A549 (cell line): ENCODE results near the gene SPAG5. TPM values are rescaled to one million over a fixed set of nuclear protein-coding genes. Genes with fewer than 3 reads are reported as not detected.

Experiments used
- ATAC-seq, 2 experiments: fragments of 200-7000 bp in 1 of 2; fragments of >200 bp in 1 of 2; cut with Nextera tagmentation in 1 of 2; cut with Tn5 transposase in 1 of 2; 3 replicates each; pipeline versions ENCODE4 v1.8.0 to v1.9.1; 2018 to 2020; ENCODE audit warnings: mild to moderate bottlenecking in 1 of 2, moderate library complexity in 1 of 2
- CTCF ChIA-PET: fragments of 300-600 bp; sonication (Branson Sonifier 250); formaldehyde crosslinking; extraction: SDS; loops from one replicate; lab custom pipeline; 2021; ENCODE audit warnings: antibody characterized with exemption, inconsistent platforms; lab: Yijun Ruan, JAX
- POLR2A ChIA-PET: fragments of 350-600 bp; formaldehyde crosslinking; extraction: SDS; loops from one replicate; lab custom pipeline; 2021; ENCODE audit warnings: antibody characterized with exemption, inconsistent platforms; lab: Yijun Ruan, JAX
- DNase-seq, 2 experiments: peaks; one replicate each; pipeline versions ENCODE4 v3.0.0 to v3.0.0-alpha.2; 2011 to 2016; ENCODE audit warnings: low read depth in 1 of 2, low spot score in 1 of 2
- FAIRE-seq: peaks from 2 replicates; lab custom pipeline; 2011; peaks lifted over from hg19 to GRCh38; lab: Jason Lieb, UNC
- H3K27ac ChIP-seq, 2 experiments: fragments of >200 bp; sonication (Bioruptor Twin); formaldehyde crosslinking; 3 replicates each; pipeline ENCODE4 v1.5.1; 2016 to 2017
- H3K4me1 ChIP-seq: fragments of >200 bp; sonication (Bioruptor Twin); formaldehyde crosslinking; 3 replicates; pipeline ENCODE4 v1.6.1; 2016
- H3K4me2 ChIP-seq: fragments of >200 bp; sonication (Bioruptor Twin); formaldehyde crosslinking; 3 replicates; pipeline ENCODE4 v1.6.1; 2016
- H3K4me3 ChIP-seq: fragments of >200 bp; sonication (Bioruptor Twin); formaldehyde crosslinking; 3 replicates; pipeline ENCODE4 v1.5.1; 2016
- H3K9me3 ChIP-seq: fragments of >200 bp; sonication (Bioruptor Twin); formaldehyde crosslinking; 3 replicates; pipeline ENCODE4 v1.6.1; 2016
- ATOH8 ChIP-seq: fragments of 250-450 bp; sonication (Bioruptor Pico); IDR thresholded peaks from 2 replicates; pipeline ENCODE4 v1.5.0; 2020; ENCODE audit warnings: low read depth, mild to moderate bottlenecking, moderate library complexity
- BHLHE40 ChIP-seq: IDR thresholded peaks from 2 replicates; pipeline ENCODE4 v1.6.1; 2012; ENCODE audit warnings: low read depth, low read length, inconsistent platforms
- CBX2 ChIP-seq: fragments of 200-600 bp; sonication (generic); IDR thresholded peaks from 2 replicates; pipeline ENCODE4 v1.6.1; 2016; ENCODE audit warnings: low read depth, mild to moderate bottlenecking, borderline replicate concordance
- CBX8 ChIP-seq: fragments of 200-600 bp; sonication (generic); IDR thresholded peaks from 2 replicates; pipeline ENCODE4 v1.6.1; 2016
- CEBPB ChIP-seq, 2 experiments: fragments of >200 bp in 1 of 2; sonication (Bioruptor Twin) in 1 of 2; formaldehyde crosslinking in 1 of 2; IDR thresholded peaks; 2 replicates each; pipeline ENCODE4 v1.6.1; 2012 to 2016
- CHD4 ChIP-seq: fragments of 200-600 bp; sonication (generic); IDR thresholded peaks from 2 replicates; pipeline ENCODE4 v1.6.1; 2016; ENCODE audit warnings: antibody characterized with exemption, mild to moderate bottlenecking, borderline replicate concordance
- CTCF ChIP-seq: fragments of >200 bp; sonication (Bioruptor Twin); formaldehyde crosslinking; IDR thresholded peaks from 3 replicates; pipeline ENCODE4 v1.5.1; 2016
- E2F6 ChIP-seq: IDR thresholded peaks from 2 replicates; pipeline ENCODE4 v1.6.1; 2012; ENCODE audit warnings: low read depth, borderline replicate concordance
- EP300 ChIP-seq, 2 experiments: fragments of >200 bp; sonication (Bioruptor Twin); formaldehyde crosslinking; IDR thresholded peaks; 2 replicates in 1 of 2; 3 replicates in 1 of 2; pipeline ENCODE4 v1.6.1; 2016 to 2017
- FOSL2 ChIP-seq, 2 experiments: fragments of 450-650 bp in 1 of 2; fragments of >200 bp in 1 of 2; sonication (Bioruptor Twin) in 1 of 2; formaldehyde crosslinking; IDR thresholded peaks; 2 replicates each; pipeline versions ENCODE4 v1.5.0 to v1.6.1; 2016 to 2020; ENCODE audit warnings: mild to moderate bottlenecking in 1 of 2, moderate library complexity in 1 of 2
- FOXS1 ChIP-seq: fragments of 250-450 bp; sonication (Bioruptor Pico); IDR thresholded peaks from 2 replicates; pipeline ENCODE4 v1.5.0; 2020; ENCODE audit warnings: mild to moderate bottlenecking, moderate library complexity
- HDAC2 ChIP-seq: fragments of 200-600 bp; sonication (generic); IDR thresholded peaks from 2 replicates; pipeline ENCODE4 v1.6.1; 2016
- JUN ChIP-seq, 2 experiments: fragments of >200 bp; sonication (Bioruptor Twin); formaldehyde crosslinking; IDR thresholded peaks; 2 replicates in 1 of 2; 3 replicates in 1 of 2; pipeline ENCODE4 v1.6.1; 2016 to 2017
- JUNB ChIP-seq: fragments of >200 bp; sonication (Bioruptor Twin); formaldehyde crosslinking; IDR thresholded peaks from 2 replicates; pipeline ENCODE4 v1.6.1; 2016
- KDM1A ChIP-seq: fragments of 200-600 bp; sonication (generic); IDR thresholded peaks from 2 replicates; pipeline ENCODE4 v1.6.1; 2016; ENCODE audit warnings: low read depth, mild to moderate bottlenecking
- KDM5A ChIP-seq: fragments of 200-600 bp; sonication (generic); IDR thresholded peaks from 2 replicates; pipeline ENCODE4 v1.6.1; 2016; ENCODE audit warnings: antibody characterized with exemption, mild to moderate bottlenecking
- MAX ChIP-seq: IDR thresholded peaks from 2 replicates; pipeline ENCODE4 v1.6.1; 2012
- NFE2L2 ChIP-seq: fragments of 150-350 bp; conservative IDR thresholded peaks from 2 replicates; pipeline ENCODE4 v1.6.1; 2014; ENCODE audit warnings: low read length
- NR3C1 ChIP-seq: fragments of >200 bp; sonication (Bioruptor Twin); formaldehyde crosslinking; IDR thresholded peaks from 3 replicates; pipeline ENCODE4 v1.6.1; 2017
- POLR2A ChIP-seq: IDR thresholded peaks from 2 replicates; pipeline ENCODE4 v1.6.1; 2012; ENCODE audit warnings: mild to moderate bottlenecking, low read length
- POLR2AphosphoS2 ChIP-seq: conservative IDR thresholded peaks from 2 replicates; pipeline ENCODE4 v1.6.1; 2012; ENCODE audit warnings: low read length, improper control_type of control experiment, inconsistent platforms
- RAD21 ChIP-seq, 2 experiments: fragments of >200 bp in 1 of 2; sonication (Bioruptor Twin) in 1 of 2; formaldehyde crosslinking in 1 of 2; IDR thresholded peaks in 1 of 2; conservative IDR thresholded peaks in 1 of 2; 2 replicates in 1 of 2; 3 replicates in 1 of 2; pipeline ENCODE4 v1.6.1; 2012 to 2018; ENCODE audit warnings: inconsistent platforms in 1 of 2
- RARB ChIP-seq: fragments of 250-450 bp; sonication (Bioruptor Pico); IDR thresholded peaks from 2 replicates; pipeline ENCODE4 v1.8.0; 2021; ENCODE audit warnings: mild to moderate bottlenecking, moderate library complexity
- REST ChIP-seq: fragments of 200-600 bp; sonication (generic); IDR thresholded peaks from 2 replicates; pipeline ENCODE4 v1.6.1; 2016; ENCODE audit warnings: antibody characterized with exemption, mild to moderate bottlenecking, moderate library complexity
- RFX5 ChIP-seq: fragments of 450-650 bp; IDR thresholded peaks from 2 replicates; pipeline ENCODE4 v1.7.1; 2014; ENCODE audit warnings: antibody characterized with exemption, mild to moderate bottlenecking, moderate library complexity
- SMC3 ChIP-seq: fragments of >200 bp; sonication (Bioruptor Twin); formaldehyde crosslinking; IDR thresholded peaks from 3 replicates; pipeline ENCODE4 v1.6.1; 2018; ENCODE audit warnings: inconsistent platforms
- USF2 ChIP-seq: fragments of 450-650 bp; IDR thresholded peaks from 2 replicates; pipeline ENCODE4 v1.6.1; 2014; ENCODE audit warnings: antibody characterized with exemption
- WGBS: methylation state at CpG from one replicate; pipeline ENCODE4 v1.1.6; 2017; ENCODE audit errors: missing lambda C conversion rate; 5-methylcytosine and 5-hydroxymethylcytosine counted together
- polyA plus RNA-seq, 4 experiments: library from polyadenylated mRNA; depleted of rRNA in 3 of 4; stranded (reverse); fragments of >200 nt; fragmentation: RNase III in 1 of 4; extraction: RNeasy Plus Mini Kit Qiagen cat#74134 plus additional on column Dnase treatment in 1 of 4; gene quantifications; 2 replicates in 3 of 4; 3 replicates in 1 of 4; pipeline ENCODE4 v1.2.3, GENCODE V29; 2011 to 2017

Gene SPAG5
- polyA plus RNA-seq, 2 of the 4 experiments (the other 2 are of a cell fraction), result 111 TPM

- ChIA-PET CTCF (interaction anchor here (0.6 to 12.8 kb wide), 21 partner anchors 10 to 588 kb away, joined by 3 to 188 read pairs (median 5); partner anchors contain the start of genes ALDOC and PIGS), POLR2A (no interaction called here)
- TF ChIP-seq CTCF (no peak), NR3C1 (no peak), CBX2 (no peak), RAD21 (conservative IDR thresholded peaks at IDR 0.05 in 1 of 2, IDR thresholded peaks at IDR 0.05 in 1 of 2) (no peak), SMC3 (no peak), BHLHE40 (no peak), FOXS1 (CRISPR knock-in tag) (no peak), POLR2A (no peak), CBX8 (no peak)
- DNase-seq, result no peak
- Histone ChIP-seq H3K4me3 (no peak overlapping the region), H3K4me1 (peaks cover 7% of the 10 kb centered on the region), H3K27ac (no peak overlapping the region), H3K9me3 (no peaks in the 10 kb centered on the region), H3K4me2 (no peak overlapping the region)
- no peak for ATAC-seq
- WGBS, result 88% methylated on average over 14 of the region's 14 CpGs
- FAIRE-seq, result no peak
These were observed 51.7 kb downstream of the SPAG5 start for GRCh38 chr17:28547096-28547622.

GRCh38 chr17:28545787-28546415, 52.9 kb downstream of the SPAG5 start:
- H3K4me1 ChIP-seq, result no peaks in the 10 kb centered on the region; the same call in 2 of the 3 replicates
- CTCF ChIA-PET, result interaction anchor here (0.9 to 12.8 kb wide), 10 partner anchors 15 to 139 kb away, joined by 3 to 188 read pairs (median 6); partner anchors contain the start of genes PIGS and RSKR
- 72% methylated on average over 6 of the region's 6 CpGs for WGBS
- DNase-seq (no peak), ATAC-seq (no peak), FAIRE-seq (no peak)
- TF ChIP-seq KDM1A (no peak), EP300 (IDR thresholded peaks at IDR 0.05) (no peak), RARB (CRISPR knock-in tag) (no peak), JUN (IDR thresholded peaks at IDR 0.05) (no peak), CHD4 (no peak), KDM5A (no peak), NFE2L2 (no peak), E2F6 (no peak), REST (no peak), MAX (no peak), ATOH8 (no peak), RFX5 (no peak), CEBPB (IDR thresholded peaks at IDR 0.05) (no peak), RAD21 (conservative IDR thresholded peaks at IDR 0.05 in 1 of 2, IDR thresholded peaks at IDR 0.05 in 1 of 2) (no peak), HDAC2 (no peak), USF2 (no peak), POLR2AphosphoS2 (no peak), JUNB (no peak), FOSL2 (IDR thresholded peaks at IDR 0.05) (no peak), FOSL2 (CRISPR knock-in tag; IDR thresholded peaks at IDR 0.05) (no peak), FOXS1 (CRISPR knock-in tag) (no peak)
- H3K9me3 ChIP-seq, result no peaks in the 10 kb centered on the region
- no peak overlapping the region for H3K4me2 ChIP-seq
- POLR2A ChIA-PET, result no interaction called here
- H3K27ac ChIP-seq, result no peak overlapping the region
- H3K4me3 ChIP-seq, result no peak overlapping the region
